Measurements from ENCODE around the gene CDK2.

- no peak for TF ChIP-seq POLR2A (IDR thresholded peaks at IDR 0.05)
- no peak for TF ChIP-seq CTCF (IDR thresholded peaks at IDR 0.05)
Observed at GRCh38 chr12:55925870-55926737, 40.5 kb upstream of the CDK2 start.
